ENCODE data around the gene PLOD1.
"Not testable (repeated sequence)": the region's sequence is repeated elsewhere in the genome, so short reads cannot be mapped to it uniquely, and the experiment has no call there.

Gene PLOD1

GRCh38 chr1:11918799-11919519, 15.6 kb upstream of the PLOD1 start:
- Histone ChIP-seq H3K27me3 (ENCODE audit: control insufficient read depth, insufficient read depth, low read length) (no peaks in the 10 kb centered on the region), H3K4me3 (ENCODE audit: low read depth, low read length) (no peak overlapping the region), H3K9ac (ENCODE audit: low read depth, low read length) (no peak overlapping the region), H3K4me1 (ENCODE audit: control insufficient read depth, insufficient read depth, low read length) (no peaks in the 10 kb centered on the region), H3K36me3 (ENCODE audit: control insufficient read depth, insufficient read depth, low read length) (peaks cover 27% of the 10 kb centered on the region), H3K9me3 (ENCODE audit: control insufficient read depth, insufficient read depth, low read length) (no peaks in the 10 kb centered on the region)

GRCh38 chr1:11919621-11920020, 14.9 kb upstream of the PLOD1 start:
- peaks cover 27% of the 10 kb centered on the region for H3K36me3 ChIP-seq (ENCODE audit: control insufficient read depth, insufficient read depth, low read length)
- no peaks in the 10 kb centered on the region for H3K9me3 ChIP-seq (ENCODE audit: control insufficient read depth, insufficient read depth, low read length)
- no peak overlapping the region for H3K4me3 ChIP-seq (ENCODE audit: low read depth, low read length)

GRCh38 chr1:11920239-11920903, 14.1 kb upstream of the PLOD1 start:
- no peak overlapping the region for H3K4me3 ChIP-seq (ENCODE audit: low read depth, low read length)
- peaks cover 27% of the 10 kb centered on the region for H3K36me3 ChIP-seq (ENCODE audit: control insufficient read depth, insufficient read depth, low read length)
- peaks cover 6% of the 10 kb centered on the region for H3K4me1 ChIP-seq (ENCODE audit: control insufficient read depth, insufficient read depth, low read length)
- H3K9ac ChIP-seq (ENCODE audit: low read depth, low read length) = no peak overlapping the region
- H3K27me3 ChIP-seq (ENCODE audit: control insufficient read depth, insufficient read depth, low read length) = no peaks in the 10 kb centered on the region
- no peaks in the 10 kb centered on the region for H3K9me3 ChIP-seq (ENCODE audit: control insufficient read depth, insufficient read depth, low read length)

More at GRCh38 chr1:11919621-11920020, 14.9 kb upstream of the PLOD1 start:
- Histone ChIP-seq H3K9ac (ENCODE audit: low read depth, low read length) (no peak overlapping the region), H3K27me3 (ENCODE audit: control insufficient read depth, insufficient read depth, low read length) (no peaks in the 10 kb centered on the region), H3K4me1 (ENCODE audit: control insufficient read depth, insufficient read depth, low read length) (peaks cover 2% of the 10 kb centered on the region)

- H3K9ac ChIP-seq (ENCODE audit: low read depth, low read length) = no peak overlapping the region
- no peaks in the 10 kb centered on the region for H3K9me3 ChIP-seq (ENCODE audit: control insufficient read depth, insufficient read depth, low read length)
- H3K36me3 ChIP-seq (ENCODE audit: control insufficient read depth, insufficient read depth, low read length) = peaks cover 27% of the 10 kb centered on the region
- no peak overlapping the region for H3K4me3 ChIP-seq (ENCODE audit: low read depth, low read length)
- H3K27me3 ChIP-seq (ENCODE audit: control insufficient read depth, insufficient read depth, low read length) = no peaks in the 10 kb centered on the region
- peaks cover 6% of the 10 kb centered on the region for H3K4me1 ChIP-seq (ENCODE audit: control insufficient read depth, insufficient read depth, low read length)
These were observed 13.5 kb upstream of the PLOD1 start for GRCh38 chr1:11921022-11921421.

GRCh38 chr1:11923069-11923826, 11.3 kb upstream of the PLOD1 start:
- Histone ChIP-seq H3K27me3 (ENCODE audit: control insufficient read depth, insufficient read depth, low read length) (no peaks in the 10 kb centered on the region), H3K36me3 (ENCODE audit: control insufficient read depth, insufficient read depth, low read length) (peaks cover 24% of the 10 kb centered on the region), H3K9me3 (ENCODE audit: control insufficient read depth, insufficient read depth, low read length) (no peaks in the 10 kb centered on the region), H3K4me1 (ENCODE audit: control insufficient read depth, insufficient read depth, low read length) (peaks cover 6% of the 10 kb centered on the region), H3K4me3 (ENCODE audit: low read depth, low read length) (no peak overlapping the region), H3K9ac (ENCODE audit: low read depth, low read length) (no peak overlapping the region)

- no peak overlapping the region for H3K9ac ChIP-seq (ENCODE audit: low read depth, low read length)
- no peaks in the 10 kb centered on the region for H3K9me3 ChIP-seq (ENCODE audit: control insufficient read depth, insufficient read depth, low read length)
- no peaks in the 10 kb centered on the region for H3K27me3 ChIP-seq (ENCODE audit: control insufficient read depth, insufficient read depth, low read length)
- peaks cover 6% of the 10 kb centered on the region for H3K4me1 ChIP-seq (ENCODE audit: control insufficient read depth, insufficient read depth, low read length)
- H3K36me3 ChIP-seq (ENCODE audit: control insufficient read depth, insufficient read depth, low read length) = peaks cover 23% of the 10 kb centered on the region
- no peak overlapping the region for H3K4me3 ChIP-seq (ENCODE audit: low read depth, low read length)
These were observed 10.7 kb upstream of the PLOD1 start for GRCh38 chr1:11923827-11924113.

- Histone ChIP-seq H3K27me3 (ENCODE audit: control insufficient read depth, insufficient read depth, low read length) (no peaks in the 10 kb centered on the region), H3K9ac (ENCODE audit: low read depth, low read length) (no peak overlapping the region), H3K4me1 (ENCODE audit: control insufficient read depth, insufficient read depth, low read length) (peaks cover 6% of the 10 kb centered on the region), H3K36me3 (ENCODE audit: control insufficient read depth, insufficient read depth, low read length) (peaks cover 17% of the 10 kb centered on the region), H3K4me3 (ENCODE audit: low read depth, low read length) (peak overlapping the region; percentile 56), H3K9me3 (ENCODE audit: control insufficient read depth, insufficient read depth, low read length) (no peaks in the 10 kb centered on the region)
These were observed 10.0 kb upstream of the PLOD1 start for GRCh38 chr1:11924334-11925195.

- not testable (repeated sequence) for H3K27me3 ChIP-seq (ENCODE audit: control insufficient read depth, insufficient read depth, low read length); H3K4me1 ChIP-seq (ENCODE audit: control insufficient read depth, insufficient read depth, low read length); H3K9ac ChIP-seq (ENCODE audit: low read depth, low read length); H3K9me3 ChIP-seq (ENCODE audit: control insufficient read depth, insufficient read depth, low read length)
- Histone ChIP-seq H3K4me3 (ENCODE audit: low read depth, low read length) (peak overlapping the region; percentile 56), H3K36me3 (ENCODE audit: control insufficient read depth, insufficient read depth, low read length) (peaks cover 15% of the 10 kb centered on the region)
These were observed 9.2 kb upstream of the PLOD1 start for GRCh38 chr1:11925196-11925937.

- Histone ChIP-seq H3K36me3 (ENCODE audit: control insufficient read depth, insufficient read depth, low read length) (peaks cover 14% of the 10 kb centered on the region), H3K9ac (ENCODE audit: low read depth, low read length) (no peak overlapping the region), H3K27me3 (ENCODE audit: control insufficient read depth, insufficient read depth, low read length) (no peaks in the 10 kb centered on the region), H3K4me3 (ENCODE audit: low read depth, low read length) (peak overlapping the region; percentile 56), H3K9me3 (ENCODE audit: control insufficient read depth, insufficient read depth, low read length) (no peaks in the 10 kb centered on the region), H3K4me1 (ENCODE audit: control insufficient read depth, insufficient read depth, low read length) (peaks cover 6% of the 10 kb centered on the region)
These were observed 8.6 kb upstream of the PLOD1 start for GRCh38 chr1:11925938-11926292.

- Histone ChIP-seq H3K9ac (ENCODE audit: low read depth, low read length) (no peak overlapping the region), H3K36me3 (ENCODE audit: control insufficient read depth, insufficient read depth, low read length) (peaks cover 8% of the 10 kb centered on the region), H3K4me3 (ENCODE audit: low read depth, low read length) (no peak overlapping the region), H3K27me3 (ENCODE audit: control insufficient read depth, insufficient read depth, low read length) (no peaks in the 10 kb centered on the region), H3K9me3 (ENCODE audit: control insufficient read depth, insufficient read depth, low read length) (no peaks in the 10 kb centered on the region), H3K4me1 (ENCODE audit: control insufficient read depth, insufficient read depth, low read length) (peaks cover 6% of the 10 kb centered on the region)
These were observed 6.5 kb upstream of the PLOD1 start for GRCh38 chr1:11927866-11928592.

Measured in iPS-15b (cell line).